GM23338 (cell line): Measurements from ENCODE around the gene TRAF3IP1. TPM values are rescaled to one million over a fixed set of nuclear protein-coding genes. Genes with fewer than 3 reads are reported as not detected.

Experiments used
- ATAC-seq: fragments of 200-7000 bp; cut with Tn5 transposase; 3 replicates; pipeline ENCODE4 v1.9.1; 2020
- DNase-seq: peaks from one replicate; pipeline ENCODE4 v3.0.0-alpha.2; 2015; ENCODE audit warnings: low spot score
- H2AFZ ChIP-seq: fragments of 200-600 bp; sonication (generic); 2 replicates; pipeline ENCODE4 v1.8.0; 2016; ENCODE audit warnings: antibody characterized with exemption, mild to moderate bottlenecking, moderate library complexity
- H3F3A ChIP-seq: fragments of 200-600 bp; sonication (generic); replicated peaks from 2 replicates; pipeline ENCODE4 v1.8.0; 2017; ENCODE audit warnings: antibody characterized with exemption, mixed run types, low read depth
- H3K27ac ChIP-seq: fragments of 200-600 bp; sonication (generic); 2 replicates; pipeline ENCODE4 v1.6.1; 2016; ENCODE audit warnings: low read depth
- H3K27me3 ChIP-seq: fragments of 200-600 bp; sonication (generic); 2 replicates; pipeline ENCODE4 v1.8.0; 2016; ENCODE audit warnings: mild to moderate bottlenecking, mixed run types, moderate library complexity; ENCODE audit not compliant: insufficient read depth
- H3K36me3 ChIP-seq: fragments of 200-600 bp; sonication (generic); 2 replicates; pipeline ENCODE4 v1.8.0; 2016; ENCODE audit warnings: mild to moderate bottlenecking; ENCODE audit not compliant: insufficient read depth
- H3K4me1 ChIP-seq: fragments of 200-600 bp; sonication (generic); 2 replicates; pipeline ENCODE4 v1.8.0; 2016; ENCODE audit warnings: mild to moderate bottlenecking, moderate library complexity; ENCODE audit not compliant: insufficient read depth
- H3K4me2 ChIP-seq: fragments of 200-600 bp; sonication (generic); 2 replicates; pipeline ENCODE4 v1.7.1; 2017; ENCODE audit warnings: mixed run types
- H3K4me3 ChIP-seq: fragments of 200-600 bp; sonication (generic); 2 replicates; pipeline ENCODE4 v1.6.1; 2016; ENCODE audit warnings: mixed run types
- H3K79me2 ChIP-seq: fragments of 200-600 bp; sonication (generic); replicated peaks from 2 replicates; pipeline ENCODE4 v1.8.0; 2017; ENCODE audit warnings: mild to moderate bottlenecking; ENCODE audit not compliant: insufficient read depth
- H3K9me2 ChIP-seq: fragments of 200-600 bp; sonication (generic); 2 replicates; pipeline ENCODE4 v1.8.0; 2017; ENCODE audit not compliant: insufficient read depth
- H4K20me1 ChIP-seq: fragments of 200-600 bp; sonication (generic); replicated peaks from 2 replicates; pipeline ENCODE4 v1.8.0; 2017; ENCODE audit warnings: mild to moderate bottlenecking; ENCODE audit not compliant: insufficient read depth
- H3K27ac Mint-ChIP-seq: 2 replicates; pipeline ENCODE4 v1.8.0; 2020; ENCODE audit warnings: inconsistent platforms, mild to moderate bottlenecking, moderate library complexity, mixed read lengths
- H3K27me3 Mint-ChIP-seq: 3 replicates; pipeline ENCODE4 v1.8.0; 2022; ENCODE audit warnings: low read depth, mild to moderate bottlenecking, moderate library complexity, mixed read lengths, inconsistent platforms; ENCODE audit not compliant: insufficient read depth, poor library complexity
- H3K36me3 Mint-ChIP-seq: 3 replicates; pipeline ENCODE4 v1.8.0; 2021; ENCODE audit warnings: low read depth, mild to moderate bottlenecking, inconsistent platforms, moderate library complexity, mixed read lengths
- H3K4me1 Mint-ChIP-seq: 3 replicates; pipeline ENCODE4 v1.8.0; 2020; ENCODE audit warnings: mild to moderate bottlenecking, inconsistent platforms, mixed read lengths
- H3K4me3 Mint-ChIP-seq: 3 replicates; pipeline ENCODE4 v1.8.0; 2021; ENCODE audit warnings: moderate library complexity, mild to moderate bottlenecking, inconsistent platforms, mixed read lengths
- H3K9me3 Mint-ChIP-seq: 3 replicates; pipeline ENCODE4 v1.8.0; 2020; ENCODE audit warnings: moderate library complexity, mild to moderate bottlenecking, inconsistent platforms, mixed read lengths
- CREB1 ChIP-seq: fragments of 250-450 bp; sonication (Bioruptor Pico); IDR thresholded peaks from 2 replicates; pipeline ENCODE4 v1.5.0; 2020; ENCODE audit warnings: low read depth, mild to moderate bottlenecking, moderate library complexity
- EZH2 ChIP-seq: fragments of 200-600 bp; sonication (generic); IDR thresholded peaks from one replicate; pipeline ENCODE4 v1.8.0; 2017; ENCODE audit warnings: antibody characterized with exemption, mild to moderate bottlenecking, low read depth; ENCODE audit not compliant: unreplicated experiment
- EZH2phosphoT487 ChIP-seq: fragments of 200-600 bp; sonication (generic); IDR thresholded peaks from one replicate; pipeline ENCODE4 v1.8.1; 2018; ENCODE audit warnings: antibody characterized with exemption; ENCODE audit not compliant: unreplicated experiment
- JUNB ChIP-seq: IDR thresholded peaks from one replicate; pipeline ENCODE4 v1.6.1; 2016; ENCODE audit warnings: antibody characterized with exemption; ENCODE audit not compliant: unreplicated experiment
- POLR2AphosphoS5 ChIP-seq: IDR thresholded peaks from 2 replicates; pipeline ENCODE4 v1.6.1; 2016; ENCODE audit warnings: antibody characterized with exemption, low read depth
- STAT1 ChIP-seq: IDR thresholded peaks from one replicate; pipeline ENCODE4 v1.6.1; 2016; ENCODE audit warnings: antibody characterized with exemption; ENCODE audit not compliant: unreplicated experiment
- ZNF114 ChIP-seq: fragments of 250-450 bp; sonication (Bioruptor Pico); IDR thresholded peaks from 2 replicates; pipeline ENCODE4 v1.5.0; 2020; ENCODE audit warnings: mild to moderate bottlenecking, moderate library complexity
- polyA plus RNA-seq: library from polyadenylated mRNA; unstranded; fragments of >200 nt; fragmentation: Nextera tagmentation; extraction: Ambion mirVana; gene quantifications from 2 replicates; pipeline ENCODE4 v1.2.1, GENCODE V29; 2016
- total RNA-seq: library from RNA; depleted of rRNA; stranded (reverse); fragments of >200 nt; shearing (Covaris generic); gene quantifications from 2 replicates; pipeline ENCODE4 v1.2.3, GENCODE V29; 2014
- TF ChIP-seq, protein P1 (sequence below): IDR thresholded peaks from one replicate; pipeline ENCODE4 v1.6.1; 2018; ENCODE audit warnings: antibody characterized with exemption; ENCODE audit not compliant: unreplicated experiment
- TF ChIP-seq, protein P2 (sequence below): IDR thresholded peaks from 2 replicates; pipeline ENCODE4 v1.6.1; 2016; ENCODE audit warnings: antibody characterized with exemption

The TRAF3IP1 gene
- total and polyA plus RNA-seq, 2 experiments from 2014 or later, result 12.5 to 20.7 TPM

DNA sequence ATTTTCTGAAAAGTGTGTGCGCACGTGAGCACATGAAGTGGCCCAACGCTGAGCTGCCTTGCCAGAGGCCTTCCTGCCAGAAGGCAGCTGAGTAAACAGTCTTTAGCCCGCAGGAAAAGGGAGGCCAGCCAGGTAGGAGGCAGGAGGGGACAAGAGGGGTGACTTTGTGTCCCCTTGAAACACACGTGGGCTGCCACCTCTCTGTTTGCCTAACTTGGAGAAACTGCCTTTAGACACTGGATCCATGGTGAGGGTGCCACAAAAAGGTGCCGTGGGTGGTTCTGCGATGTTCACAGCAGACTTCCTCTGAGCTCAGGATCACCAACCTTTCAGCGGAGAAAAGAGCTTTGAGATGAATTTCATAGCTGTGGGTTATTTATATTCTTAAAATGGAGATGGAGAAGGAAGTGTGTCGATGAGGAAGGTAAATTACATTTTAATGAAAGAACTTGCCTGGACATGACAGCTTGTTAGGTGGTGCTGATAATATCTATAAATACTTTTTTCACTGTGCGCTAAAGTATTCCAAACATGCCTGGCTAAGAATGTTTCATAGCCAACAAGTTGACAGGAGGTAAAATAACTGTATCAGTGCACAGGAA is 69.8 kb downstream of the TRAF3IP1 start (continued):
- TF ChIP-seq EZH2phosphoT487 (no peak), EZH2 (no peak), STAT1 (no peak)
- TF ChIP-seq, protein P1, sequence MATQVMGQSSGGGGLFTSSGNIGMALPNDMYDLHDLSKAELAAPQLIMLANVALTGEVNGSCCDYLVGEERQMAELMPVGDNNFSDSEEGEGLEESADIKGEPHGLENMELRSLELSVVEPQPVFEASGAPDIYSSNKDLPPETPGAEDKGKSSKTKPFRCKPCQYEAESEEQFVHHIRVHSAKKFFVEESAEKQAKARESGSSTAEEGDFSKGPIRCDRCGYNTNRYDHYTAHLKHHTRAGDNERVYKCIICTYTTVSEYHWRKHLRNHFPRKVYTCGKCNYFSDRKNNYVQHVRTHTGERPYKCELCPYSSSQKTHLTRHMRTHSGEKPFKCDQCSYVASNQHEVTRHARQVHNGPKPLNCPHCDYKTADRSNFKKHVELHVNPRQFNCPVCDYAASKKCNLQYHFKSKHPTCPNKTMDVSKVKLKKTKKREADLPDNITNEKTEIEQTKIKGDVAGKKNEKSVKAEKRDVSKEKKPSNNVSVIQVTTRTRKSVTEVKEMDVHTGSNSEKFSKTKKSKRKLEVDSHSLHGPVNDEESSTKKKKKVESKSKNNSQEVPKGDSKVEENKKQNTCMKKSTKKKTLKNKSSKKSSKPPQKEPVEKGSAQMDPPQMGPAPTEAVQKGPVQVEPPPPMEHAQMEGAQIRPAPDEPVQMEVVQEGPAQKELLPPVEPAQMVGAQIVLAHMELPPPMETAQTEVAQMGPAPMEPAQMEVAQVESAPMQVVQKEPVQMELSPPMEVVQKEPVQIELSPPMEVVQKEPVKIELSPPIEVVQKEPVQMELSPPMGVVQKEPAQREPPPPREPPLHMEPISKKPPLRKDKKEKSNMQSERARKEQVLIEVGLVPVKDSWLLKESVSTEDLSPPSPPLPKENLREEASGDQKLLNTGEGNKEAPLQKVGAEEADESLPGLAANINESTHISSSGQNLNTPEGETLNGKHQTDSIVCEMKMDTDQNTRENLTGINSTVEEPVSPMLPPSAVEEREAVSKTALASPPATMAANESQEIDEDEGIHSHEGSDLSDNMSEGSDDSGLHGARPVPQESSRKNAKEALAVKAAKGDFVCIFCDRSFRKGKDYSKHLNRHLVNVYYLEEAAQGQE, result no peak

DNA sequence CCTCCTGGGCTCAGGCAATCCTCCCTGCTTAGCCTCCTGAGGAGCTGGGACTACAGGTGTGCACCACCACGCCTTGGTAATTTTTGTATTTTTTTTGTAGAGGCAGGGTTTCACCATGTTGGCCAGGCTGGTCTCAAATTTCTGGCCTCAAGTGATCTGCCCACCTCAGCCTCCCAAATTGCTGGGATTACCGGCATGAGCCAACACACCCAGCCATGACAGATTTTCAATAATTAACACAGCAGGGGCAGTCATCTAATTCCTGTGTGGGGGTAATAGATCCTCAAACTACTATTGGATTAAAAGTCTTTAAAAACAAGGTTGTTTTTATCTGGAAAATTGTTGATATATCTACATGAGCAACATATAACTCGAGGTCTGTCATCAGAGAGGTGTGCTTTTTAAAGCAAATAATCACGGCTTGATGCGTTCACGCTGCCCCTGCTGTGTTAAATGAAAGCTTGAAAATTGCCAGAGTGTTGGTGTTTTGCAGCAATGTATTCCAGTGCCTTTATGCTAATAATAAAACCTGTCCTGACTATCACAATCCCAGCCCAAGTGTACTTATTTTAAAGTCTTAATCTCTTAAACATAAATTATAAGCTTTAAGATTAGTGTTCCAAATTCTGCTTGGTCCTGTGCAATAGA is 70.8 kb downstream of the TRAF3IP1 start:
- Histone ChIP-seq H3K27ac (no peak overlapping the region), H3K4me3 (no peak overlapping the region), H3K79me2 (no peaks in the 10 kb centered on the region), H3K36me3 (no peaks in the 10 kb centered on the region), H3K4me1 (no peaks in the 10 kb centered on the region), H3K4me2 (no peak overlapping the region), H2AFZ (no peak overlapping the region), H3F3A (no peaks in the 10 kb centered on the region), H3K9me2 (no peaks in the 10 kb centered on the region), H4K20me1 (no peaks in the 10 kb centered on the region), H3K27me3 (no peaks in the 10 kb centered on the region)
- DNase-seq (no peak), ATAC-seq (no peak)
- Mint-ChIP-seq H3K9me3 (no peaks in the 10 kb centered on the region), H3K27me3 (no peaks in the 10 kb centered on the region), H3K36me3 (no peaks in the 10 kb centered on the region), H3K4me1 (no peaks in the 10 kb centered on the region), H3K27ac (no peak overlapping the region), H3K4me3 (no peak overlapping the region)
- TF ChIP-seq EZH2phosphoT487 (no peak), JUNB (no peak), CREB1 (no peak), ZNF114 (no peak), POLR2AphosphoS5 (no peak), EZH2 (no peak)
- TF ChIP-seq, protein P2, sequence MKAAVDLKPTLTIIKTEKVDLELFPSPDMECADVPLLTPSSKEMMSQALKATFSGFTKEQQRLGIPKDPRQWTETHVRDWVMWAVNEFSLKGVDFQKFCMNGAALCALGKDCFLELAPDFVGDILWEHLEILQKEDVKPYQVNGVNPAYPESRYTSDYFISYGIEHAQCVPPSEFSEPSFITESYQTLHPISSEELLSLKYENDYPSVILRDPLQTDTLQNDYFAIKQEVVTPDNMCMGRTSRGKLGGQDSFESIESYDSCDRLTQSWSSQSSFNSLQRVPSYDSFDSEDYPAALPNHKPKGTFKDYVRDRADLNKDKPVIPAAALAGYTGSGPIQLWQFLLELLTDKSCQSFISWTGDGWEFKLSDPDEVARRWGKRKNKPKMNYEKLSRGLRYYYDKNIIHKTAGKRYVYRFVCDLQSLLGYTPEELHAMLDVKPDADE, result no peak
